ENCODE data around the gene NECAB2.

The NECAB2 gene

DNA sequence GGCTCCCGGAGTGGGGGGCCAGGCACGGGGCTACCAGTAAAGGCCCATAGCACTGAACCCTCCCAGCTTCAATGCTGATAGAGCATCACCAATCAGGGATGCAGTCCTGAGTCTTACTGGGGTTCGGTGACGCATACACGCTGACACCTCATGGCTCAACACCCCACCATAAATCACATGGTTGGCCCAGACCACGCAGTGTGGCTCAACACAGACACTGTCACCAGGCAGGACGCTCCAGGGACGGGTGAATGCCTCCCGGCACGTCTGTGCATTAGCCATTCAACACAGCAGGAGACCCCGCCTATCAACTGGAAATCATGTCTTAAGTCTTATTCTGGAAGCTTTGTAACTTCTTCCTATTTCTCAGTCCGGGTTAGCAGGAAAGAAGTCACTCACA lies 35.0 kb downstream of the NECAB2 start:
- no peaks in the 10 kb centered on the region for H3K4me1 ChIP-seq
- intact Hi-C loops (cut with DNase I; ENCODE audit: low total_unique reads): no loop called here
- H3K27me3 ChIP-seq: peaks cover 0 to 69% of the 10 kb centered on the region in 2 donors
- H3K4me3 ChIP-seq: no peak overlapping the region
- no peak for DNase-seq
- H3K36me3 ChIP-seq: no peaks in the 10 kb centered on the region
- TF ChIP-seq, protein P1, sequence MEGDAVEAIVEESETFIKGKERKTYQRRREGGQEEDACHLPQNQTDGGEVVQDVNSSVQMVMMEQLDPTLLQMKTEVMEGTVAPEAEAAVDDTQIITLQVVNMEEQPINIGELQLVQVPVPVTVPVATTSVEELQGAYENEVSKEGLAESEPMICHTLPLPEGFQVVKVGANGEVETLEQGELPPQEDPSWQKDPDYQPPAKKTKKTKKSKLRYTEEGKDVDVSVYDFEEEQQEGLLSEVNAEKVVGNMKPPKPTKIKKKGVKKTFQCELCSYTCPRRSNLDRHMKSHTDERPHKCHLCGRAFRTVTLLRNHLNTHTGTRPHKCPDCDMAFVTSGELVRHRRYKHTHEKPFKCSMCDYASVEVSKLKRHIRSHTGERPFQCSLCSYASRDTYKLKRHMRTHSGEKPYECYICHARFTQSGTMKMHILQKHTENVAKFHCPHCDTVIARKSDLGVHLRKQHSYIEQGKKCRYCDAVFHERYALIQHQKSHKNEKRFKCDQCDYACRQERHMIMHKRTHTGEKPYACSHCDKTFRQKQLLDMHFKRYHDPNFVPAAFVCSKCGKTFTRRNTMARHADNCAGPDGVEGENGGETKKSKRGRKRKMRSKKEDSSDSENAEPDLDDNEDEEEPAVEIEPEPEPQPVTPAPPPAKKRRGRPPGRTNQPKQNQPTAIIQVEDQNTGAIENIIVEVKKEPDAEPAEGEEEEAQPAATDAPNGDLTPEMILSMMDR (IDR thresholded peaks at IDR 0.05): no peak
- H3K9me3 ChIP-seq: no peaks in the 10 kb centered on the region
- no peak overlapping the region for H3K27ac ChIP-seq

DNA sequence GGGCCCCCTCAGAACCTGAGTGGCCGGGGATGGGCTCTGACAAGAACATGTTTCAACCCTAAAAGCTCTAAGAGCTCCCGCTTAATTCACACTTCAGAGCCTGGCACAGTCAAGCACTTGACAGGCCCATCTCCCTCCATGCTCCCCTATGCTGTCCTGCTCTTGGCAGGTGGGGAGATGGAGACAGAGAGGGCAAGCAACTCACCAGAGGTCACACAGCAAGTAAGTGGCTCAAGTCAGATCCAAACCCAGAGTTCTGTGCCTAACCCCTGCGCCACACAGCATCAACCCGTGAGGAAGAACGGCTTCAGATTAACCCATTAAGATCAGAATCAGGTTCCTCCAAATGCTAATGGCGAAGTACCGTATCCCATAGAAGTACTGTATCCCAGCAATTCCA lies 36.4 kb downstream of the NECAB2 start:
- TF ChIP-seq, protein P1 (IDR thresholded peaks at IDR 0.05): no peak
- no peaks in the 10 kb centered on the region for H3K9me3 ChIP-seq
- no peaks in the 10 kb centered on the region for H3K36me3 ChIP-seq
- intact Hi-C loops (cut with DNase I; ENCODE audit: low total_unique reads): no loop called here
- no peaks in the 10 kb centered on the region for H3K4me1 ChIP-seq
- H3K27me3 ChIP-seq: peaks cover 0 to 59% of the 10 kb centered on the region in 2 donors
- no peak for DNase-seq
- H3K27ac ChIP-seq: no peak overlapping the region
- H3K4me3 ChIP-seq: no peak overlapping the region

DNA sequence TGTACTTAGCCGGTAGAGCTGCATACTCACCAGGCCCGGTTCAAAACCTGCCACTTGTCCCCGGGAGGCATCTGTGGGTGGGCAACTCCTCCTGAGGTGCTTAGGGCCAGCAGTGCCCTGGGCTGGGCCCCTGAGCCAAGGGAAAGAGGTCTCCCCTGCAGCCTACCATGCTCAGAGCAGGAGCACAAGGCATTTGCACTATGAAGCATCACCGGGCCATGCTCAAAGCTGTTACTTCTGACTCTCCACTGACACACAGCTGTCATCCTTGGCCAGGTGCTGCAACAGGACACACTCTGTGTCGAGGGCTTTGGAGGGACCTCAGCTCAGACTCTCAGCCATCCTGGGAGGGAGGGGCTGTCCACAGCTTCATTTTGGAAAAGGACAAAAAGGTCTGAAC lies 37.3 kb downstream of the NECAB2 start:
- intact Hi-C loops (cut with DNase I; ENCODE audit: low total_unique reads): no loop called here
- TF ChIP-seq, protein P1 (IDR thresholded peaks at IDR 0.05): no peak
- no peak overlapping the region for H3K27ac ChIP-seq
- no peaks in the 10 kb centered on the region for H3K4me1 ChIP-seq
- H3K36me3 ChIP-seq: no peaks in the 10 kb centered on the region
- no peaks in the 10 kb centered on the region for H3K9me3 ChIP-seq
- H3K4me3 ChIP-seq: no peak overlapping the region
- DNase-seq: no peak
- peaks cover 0 to 50% of the 10 kb centered on the region in 2 donors for H3K27me3 ChIP-seq

DNA sequence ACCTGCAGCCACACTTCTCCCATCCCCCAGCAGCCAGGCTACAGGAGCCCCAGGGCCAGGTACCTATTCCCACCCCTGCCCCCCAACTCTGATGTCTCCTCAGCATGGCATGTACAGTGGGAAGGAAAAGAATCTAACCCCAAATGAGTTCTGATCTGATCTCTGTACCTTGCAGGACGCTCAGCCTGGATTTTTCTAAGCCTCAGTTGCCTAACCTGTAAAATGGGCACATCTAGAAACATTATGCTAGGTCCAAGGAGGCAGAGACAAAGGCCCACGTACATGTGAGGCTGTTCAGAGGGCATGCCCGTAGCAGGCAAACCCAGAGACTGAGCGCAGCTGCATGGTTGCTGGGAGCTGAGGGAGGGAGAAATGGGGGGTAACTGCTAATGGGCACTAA lies 39.5 kb downstream of the NECAB2 start:
- TF ChIP-seq, protein P1 (IDR thresholded peaks at IDR 0.05): no peak
- intact Hi-C loops (cut with DNase I; ENCODE audit: low total_unique reads): no loop called here
- DNase-seq: no peak
- Histone ChIP-seq H3K27me3 (peaks cover 0 to 33% of the 10 kb centered on the region in 2 donors), H3K4me3 (no peak overlapping the region), H3K36me3 (no peaks in the 10 kb centered on the region), H3K27ac (no peak overlapping the region), H3K9me3 (no peaks in the 10 kb centered on the region), H3K4me1 (no peaks in the 10 kb centered on the region)

DNA sequence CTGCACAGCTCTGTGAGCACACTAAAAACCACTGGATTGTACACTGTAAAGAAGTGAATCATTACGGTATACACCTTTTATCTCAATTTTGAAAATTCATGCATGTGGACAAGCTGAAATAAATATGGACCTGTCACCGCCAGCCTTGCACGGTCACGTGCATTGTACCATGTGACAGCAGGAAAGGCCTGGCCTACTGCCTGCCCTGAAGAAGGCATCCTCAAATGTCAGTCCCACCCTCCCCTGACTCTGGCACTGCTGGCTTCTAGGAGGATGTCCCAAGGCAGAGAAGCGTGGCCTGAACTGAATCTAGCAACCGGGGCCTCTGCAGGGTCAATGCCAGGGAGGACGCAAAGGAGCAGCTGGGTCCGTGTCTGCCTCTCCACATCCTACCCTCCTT lies 39.9 kb downstream of the NECAB2 start:
- no peak overlapping the region for H3K27ac ChIP-seq
- intact Hi-C loops (cut with DNase I; ENCODE audit: low total_unique reads): no loop called here
- TF ChIP-seq, protein P1 (IDR thresholded peaks at IDR 0.05): no peak
- DNase-seq: no peak
- H3K4me1 ChIP-seq: no peaks in the 10 kb centered on the region
- H3K4me3 ChIP-seq: no peak overlapping the region
- H3K27me3 ChIP-seq: peaks cover 0 to 30% of the 10 kb centered on the region in 2 donors
- no peaks in the 10 kb centered on the region for H3K36me3 ChIP-seq
- H3K9me3 ChIP-seq: no peaks in the 10 kb centered on the region

DNA sequence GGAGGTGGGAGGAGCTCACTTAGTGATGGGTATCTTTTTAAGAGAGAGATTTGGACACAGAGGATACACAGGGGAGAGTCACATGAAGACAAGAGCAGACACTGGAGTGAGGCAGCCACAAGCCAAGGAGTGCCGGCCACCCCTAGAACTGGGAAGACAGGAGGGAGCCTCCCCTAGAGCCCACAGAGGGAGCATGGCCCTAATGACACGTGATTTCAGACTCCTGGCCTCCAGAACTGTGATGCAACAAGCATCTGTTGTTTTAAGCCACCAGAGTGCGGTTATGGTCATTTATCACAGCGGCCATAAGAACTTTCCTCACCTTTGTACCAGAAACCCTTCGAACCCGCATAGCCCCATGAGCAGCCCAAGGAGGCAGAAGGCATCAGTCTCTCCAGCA lies 41.2 kb downstream of the NECAB2 start:
- Histone ChIP-seq H3K36me3 (no peaks in the 10 kb centered on the region), H3K27me3 (peaks cover 0 to 28% of the 10 kb centered on the region in 2 donors), H3K4me3 (no peak overlapping the region), H3K4me1 (no peaks in the 10 kb centered on the region), H3K9me3 (no peaks in the 10 kb centered on the region), H3K27ac (no peak overlapping the region)
- TF ChIP-seq, protein P1 (IDR thresholded peaks at IDR 0.05): no peak
- DNase-seq: no peak
- intact Hi-C loops (cut with DNase I; ENCODE audit: low total_unique reads): no loop called here

Data from tibial artery (tissue), 4 donors.